Neutrophil (primary cell): Measurements from ENCODE around the gene DSG2.

ENCODE experiments used
- H3K27ac ChIP-seq: fragments of 200-600 bp; sonication (generic); 2 replicates; pipeline ENCODE4 v1.5.1; 2016; ENCODE audit warnings: mild to moderate bottlenecking, moderate library complexity
- H3K27me3 ChIP-seq: fragments of 200-600 bp; sonication (generic); 2 replicates; pipeline ENCODE4 v1.6.0; 2016; ENCODE audit warnings: mild to moderate bottlenecking
- H3K36me3 ChIP-seq: fragments of 200-600 bp; sonication (generic); 2 replicates; pipeline ENCODE4 v1.5.1; 2017
- H3K4me1 ChIP-seq, 2 experiments: fragments of 200-600 bp in 1 of 2; sonication (generic) in 1 of 2; 1 replicate in 1 of 2; 2 replicates in 1 of 2; pipeline versions ENCODE4 v1.5.1 to v1.6.1; 2013 to 2016; ENCODE audit warnings: low read depth in 1 of 2, low read length in 1 of 2, mild to moderate bottlenecking in 1 of 2, moderate library complexity in 1 of 2; ENCODE audit not compliant: control insufficient read depth in 1 of 2, insufficient read depth in 1 of 2
- H3K4me3 ChIP-seq, 2 experiments: fragments of 200-600 bp in 1 of 2; sonication (generic) in 1 of 2; 1 replicate in 1 of 2; 2 replicates in 1 of 2; pipeline ENCODE4 v1.5.1; 2013 to 2016; ENCODE audit warnings: low read depth in 1 of 2, low read length in 1 of 2, mild to moderate bottlenecking in 1 of 2, moderate library complexity in 1 of 2
- H3K9me3 ChIP-seq: fragments of 200-600 bp; sonication (generic); 2 replicates; pipeline ENCODE4 v1.5.1; 2016
- TF ChIP-seq, protein P1 (sequence below): fragments of 200-600 bp; sonication (generic); IDR thresholded peaks from 2 replicates; pipeline ENCODE4 v1.5.1; 2016; ENCODE audit warnings: antibody characterized with exemption

The DSG2 gene

DNA sequence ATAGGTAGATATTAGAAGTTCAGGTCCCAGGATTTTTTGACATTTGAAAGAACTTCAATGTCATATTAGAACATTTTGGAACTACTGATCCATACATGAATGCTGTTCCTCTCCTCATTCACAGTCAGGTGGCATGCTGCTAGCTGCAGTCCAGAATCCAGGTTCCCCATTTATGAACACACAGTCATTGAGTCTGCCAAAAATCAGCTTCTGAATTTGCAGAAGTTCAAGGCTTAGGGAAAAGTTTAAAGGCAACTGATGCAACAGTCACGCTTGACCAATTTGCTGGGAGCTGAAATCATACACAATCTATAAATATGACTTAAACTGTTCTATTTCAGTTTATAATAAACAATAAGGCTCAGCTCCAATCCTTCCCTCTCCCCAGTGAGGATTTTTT, 76.4 kb downstream of the DSG2 start:
- Histone ChIP-seq H3K4me3 (no peak overlapping the region), H3K9me3 (no peaks in the 10 kb centered on the region), H3K27me3 (no peaks in the 10 kb centered on the region), H3K27ac (no peak overlapping the region), H3K4me1 (no peaks in the 10 kb centered on the region), H3K36me3 (no peaks in the 10 kb centered on the region)
- TF ChIP-seq, protein P1, sequence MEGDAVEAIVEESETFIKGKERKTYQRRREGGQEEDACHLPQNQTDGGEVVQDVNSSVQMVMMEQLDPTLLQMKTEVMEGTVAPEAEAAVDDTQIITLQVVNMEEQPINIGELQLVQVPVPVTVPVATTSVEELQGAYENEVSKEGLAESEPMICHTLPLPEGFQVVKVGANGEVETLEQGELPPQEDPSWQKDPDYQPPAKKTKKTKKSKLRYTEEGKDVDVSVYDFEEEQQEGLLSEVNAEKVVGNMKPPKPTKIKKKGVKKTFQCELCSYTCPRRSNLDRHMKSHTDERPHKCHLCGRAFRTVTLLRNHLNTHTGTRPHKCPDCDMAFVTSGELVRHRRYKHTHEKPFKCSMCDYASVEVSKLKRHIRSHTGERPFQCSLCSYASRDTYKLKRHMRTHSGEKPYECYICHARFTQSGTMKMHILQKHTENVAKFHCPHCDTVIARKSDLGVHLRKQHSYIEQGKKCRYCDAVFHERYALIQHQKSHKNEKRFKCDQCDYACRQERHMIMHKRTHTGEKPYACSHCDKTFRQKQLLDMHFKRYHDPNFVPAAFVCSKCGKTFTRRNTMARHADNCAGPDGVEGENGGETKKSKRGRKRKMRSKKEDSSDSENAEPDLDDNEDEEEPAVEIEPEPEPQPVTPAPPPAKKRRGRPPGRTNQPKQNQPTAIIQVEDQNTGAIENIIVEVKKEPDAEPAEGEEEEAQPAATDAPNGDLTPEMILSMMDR: no peak

DNA sequence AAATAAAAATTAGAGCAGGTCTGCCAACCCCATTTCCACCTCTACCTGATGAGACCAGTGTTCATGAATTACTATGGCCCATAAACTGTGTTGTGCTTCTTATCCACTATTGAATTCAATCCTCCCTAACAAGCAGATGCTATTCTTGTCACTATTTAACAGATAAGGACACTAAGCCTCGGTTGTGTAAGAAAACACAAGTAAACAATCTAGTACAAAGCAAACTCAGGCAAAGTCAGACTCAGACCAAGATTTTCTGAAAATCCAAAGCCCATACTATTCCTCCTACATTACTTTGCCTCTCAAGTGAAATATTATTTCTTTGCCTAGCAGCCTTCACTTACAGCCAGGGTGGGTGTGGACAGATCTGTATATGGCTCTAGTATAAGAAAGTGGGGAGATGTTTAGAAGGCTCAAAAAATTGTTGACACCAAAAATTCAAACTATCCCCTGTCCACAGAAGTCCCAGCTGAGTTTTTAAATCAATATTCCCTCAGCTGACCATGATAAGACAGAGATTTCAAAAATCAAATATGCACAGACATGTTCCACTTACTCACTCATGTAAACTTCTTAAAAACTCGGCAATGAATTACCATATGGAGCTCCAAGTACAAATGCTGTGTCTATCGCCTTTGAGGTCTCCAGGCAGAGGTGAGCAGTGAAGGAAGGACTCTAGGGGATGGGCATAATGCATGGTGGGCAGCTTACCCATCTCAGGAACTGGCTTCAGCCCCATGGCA, 77.7 kb downstream of the DSG2 start:
- TF ChIP-seq, protein P1: no peak
- H3K4me1 ChIP-seq: no peaks in the 10 kb centered on the region
- no peaks in the 10 kb centered on the region for H3K36me3 ChIP-seq
- no peaks in the 10 kb centered on the region for H3K9me3 ChIP-seq
- no peaks in the 10 kb centered on the region for H3K27me3 ChIP-seq
- H3K4me3 ChIP-seq: no peak overlapping the region
- no peak overlapping the region for H3K27ac ChIP-seq

DNA sequence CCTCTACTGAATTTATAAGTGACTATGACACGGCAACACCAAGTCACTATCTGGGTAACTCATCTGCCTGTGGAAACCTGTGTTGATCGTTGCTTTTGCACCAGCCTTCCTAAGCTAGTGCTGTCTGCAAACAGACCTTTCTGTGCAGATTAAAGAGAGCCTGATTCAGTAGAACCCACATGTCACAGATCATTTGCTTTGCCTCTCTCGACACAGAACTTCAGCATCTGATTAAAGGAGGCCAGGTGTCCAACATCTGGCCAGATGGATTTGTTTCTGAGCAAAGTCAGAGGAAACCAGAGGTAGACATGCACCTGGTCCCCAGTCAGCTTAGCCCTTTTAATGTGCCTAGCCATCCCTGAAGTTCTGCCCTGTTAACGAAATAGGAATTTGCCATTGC, 78.7 kb downstream of the DSG2 start:
- Histone ChIP-seq H3K4me1 (no peaks in the 10 kb centered on the region), H3K36me3 (no peaks in the 10 kb centered on the region), H3K4me3 (no peak overlapping the region), H3K27me3 (no peaks in the 10 kb centered on the region), H3K27ac (no peak overlapping the region), H3K9me3 (no peaks in the 10 kb centered on the region)
- TF ChIP-seq, protein P1: no peak

DNA sequence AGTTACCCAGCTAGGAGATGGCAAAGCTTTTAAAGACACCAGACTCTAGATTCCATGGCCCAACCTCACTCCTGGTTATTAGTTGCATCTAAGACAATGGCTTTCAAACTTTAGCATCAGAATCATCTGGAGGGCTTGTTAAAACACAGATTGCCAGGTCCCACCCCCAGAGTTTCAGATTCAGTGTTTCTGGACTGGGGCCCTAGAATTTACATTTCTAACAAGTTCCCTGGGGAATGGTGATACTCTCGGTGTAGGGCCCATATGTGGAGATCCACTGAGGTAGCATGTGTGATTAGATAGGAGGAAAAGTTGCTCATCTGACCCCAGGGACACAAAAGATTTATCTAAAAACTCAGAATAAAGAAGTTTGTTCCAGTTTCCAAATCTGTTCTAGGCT, 79.2 kb downstream of the DSG2 start:
- H3K4me1 ChIP-seq: no peaks in the 10 kb centered on the region
- H3K27me3 ChIP-seq: no peaks in the 10 kb centered on the region
- no peak overlapping the region for H3K4me3 ChIP-seq

DNA sequence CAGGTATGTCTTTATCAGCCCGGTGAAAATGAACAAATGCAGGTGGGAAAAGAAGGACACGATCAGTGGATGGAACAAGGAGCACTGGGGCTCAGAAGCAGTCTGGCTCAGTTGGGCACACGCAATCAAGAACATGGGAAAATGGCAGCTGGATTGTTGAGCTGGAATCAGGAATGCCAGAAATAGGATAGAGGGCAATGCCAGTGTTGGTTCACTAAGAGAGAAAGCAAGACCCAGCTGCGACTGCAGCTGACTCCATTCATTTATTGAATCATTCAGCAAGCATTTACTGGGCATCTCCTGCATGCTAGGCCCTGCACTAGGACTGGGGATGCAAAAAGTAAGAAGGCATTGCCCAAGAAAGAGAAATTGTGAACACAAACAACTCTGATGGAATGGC, 80.1 kb downstream of the DSG2 start:
- Histone ChIP-seq H3K27ac (no peak overlapping the region), H3K4me3 (no peak overlapping the region), H3K9me3 (no peaks in the 10 kb centered on the region), H3K36me3 (no peaks in the 10 kb centered on the region), H3K4me1 (no peaks in the 10 kb centered on the region), H3K27me3 (no peaks in the 10 kb centered on the region)
- TF ChIP-seq, protein P1: no peak

More for the DNA sequence above, 79.2 kb downstream of the DSG2 start:
- TF ChIP-seq, protein P1: no peak
- no peaks in the 10 kb centered on the region for H3K9me3 ChIP-seq
- no peaks in the 10 kb centered on the region for H3K36me3 ChIP-seq
- no peak overlapping the region for H3K27ac ChIP-seq
